Activated CD4-positive, alpha-beta T cell treated with anti-CD3 and anti-CD28 coated beads for 36 hours (primary cell): ENCODE measurements around the gene SPAG16. TPM values are rescaled to one million over a fixed set of nuclear protein-coding genes. Genes with fewer than 3 reads are reported as not detected.

ENCODE experiments used
- ATAC-seq: fragments of 200-7000 bp; cut with Tn5 transposase; one replicate; pipeline ENCODE4 v1.10.0; 2021; ENCODE audit warnings: mild to moderate bottlenecking, moderate library complexity
- CTCF ChIA-PET: fragments of 350-600 bp; sonication (Branson Sonifier 250); formaldehyde crosslinking; loops from one replicate; lab custom pipeline; 2021; ENCODE audit warnings: antibody characterized with exemption; lab: Charles Lee
- POLR2A ChIA-PET: fragments of 350-600 bp; sonication (Branson Sonifier 250); formaldehyde crosslinking; loops from one replicate; lab custom pipeline; 2021; ENCODE audit warnings: antibody characterized with exemption, inconsistent platforms; lab: Charles Lee
- DNase-seq: peaks from one replicate; pipeline ENCODE4 v3.0.0-alpha.2; 2020
- H3K27ac Mint-ChIP-seq: one replicate; pipeline ENCODE4 v1.8.0; 2021; ENCODE audit warnings: mixed read lengths
- H3K27me3 Mint-ChIP-seq: one replicate; pipeline ENCODE4 v1.8.0; 2021; ENCODE audit warnings: mixed read lengths
- H3K36me3 Mint-ChIP-seq: one replicate; pipeline ENCODE4 v1.8.0; 2021; ENCODE audit warnings: low read depth, mixed read lengths
- H3K4me1 Mint-ChIP-seq: one replicate; pipeline ENCODE4 v1.8.0; 2021; ENCODE audit warnings: mixed read lengths
- H3K4me3 Mint-ChIP-seq: one replicate; pipeline ENCODE4 v1.8.0; 2021; ENCODE audit warnings: mild to moderate bottlenecking, moderate library complexity, mixed read lengths
- H3K9me3 Mint-ChIP-seq: one replicate; pipeline ENCODE4 v1.8.0; 2021; ENCODE audit warnings: low read depth, mixed read lengths
- intact Hi-C, 2 experiments: fragments of 100-400 bp; cut with DNase I in 1 of 2; cut with micrococcal nuclease in 1 of 2; formaldehyde crosslinking; loops; one replicate each; pipeline versions ENCODE4 v1.14.2 to v1.15.1; 2022 to 2024; cut with DNase I, micrococcal nuclease
- total RNA-seq, 2 experiments: library from RNA; stranded (reverse); gene quantifications; one replicate each; pipeline ENCODE4 v1.2.3, GENCODE V29; 2021

SPAG16 gene
- total RNA-seq, 2 experiments from 2014 or later = 10.1 to 10.8 TPM

GRCh38 chr2:214135966-214136365 lies 851.7 kb downstream of the SPAG16 start:
- intact Hi-C loops = no loop called here
- H3K36me3 Mint-ChIP-seq = no peaks in the 10 kb centered on the region

GRCh38 chr2:214138779-214139178 lies 854.5 kb downstream of the SPAG16 start:
- ChIA-PET POLR2A (no interaction called here), CTCF (no interaction called here)
- Mint-ChIP-seq H3K4me1 (no peaks in the 10 kb centered on the region), H3K4me3 (no peak overlapping the region), H3K27me3 (no peaks in the 10 kb centered on the region), H3K9me3 (no peaks in the 10 kb centered on the region), H3K27ac (no peak overlapping the region), H3K36me3 (no peaks in the 10 kb centered on the region)
- intact Hi-C loops = no loop called here
- DNase-seq (no peak), ATAC-seq (no peak)

More at GRCh38 chr2:214135966-214136365, 851.7 kb downstream of the SPAG16 start:
- POLR2A ChIA-PET = no interaction called here
- CTCF ChIA-PET = no interaction called here
- Mint-ChIP-seq H3K27me3 (no peaks in the 10 kb centered on the region), H3K9me3 (peaks cover 2% of the 10 kb centered on the region), H3K4me3 (no peak overlapping the region), H3K4me1 (no peaks in the 10 kb centered on the region), H3K27ac (no peak overlapping the region)
- ATAC-seq = peak; percentile 60
- no peak for DNase-seq

- H3K27me3 Mint-ChIP-seq = no peaks in the 10 kb centered on the region
- no peaks in the 10 kb centered on the region for H3K36me3 Mint-ChIP-seq
- no peak overlapping the region for H3K4me3 Mint-ChIP-seq
- DNase-seq = no peak
- H3K27ac Mint-ChIP-seq = no peak overlapping the region
- H3K4me1 Mint-ChIP-seq = no peaks in the 10 kb centered on the region
- no peak for ATAC-seq
- ChIA-PET CTCF (no interaction called here), POLR2A (no interaction called here)
- intact Hi-C loops = no loop called here
- no peaks in the 10 kb centered on the region for H3K9me3 Mint-ChIP-seq
Measured at GRCh38 chr2:214139630-214140284, 855.5 kb downstream of the SPAG16 start.

- Mint-ChIP-seq H3K27ac (no peak overlapping the region), H3K4me3 (no peak overlapping the region), H3K9me3 (no peaks in the 10 kb centered on the region), H3K4me1 (no peaks in the 10 kb centered on the region), H3K27me3 (no peaks in the 10 kb centered on the region), H3K36me3 (no peaks in the 10 kb centered on the region)
- DNase-seq = no peak
- ChIA-PET CTCF (no interaction called here), POLR2A (no interaction called here)
- intact Hi-C loops = no loop called here
- ATAC-seq = no peak
Measured at GRCh38 chr2:214156971-214157370, 872.7 kb downstream of the SPAG16 start.

- H3K27me3 Mint-ChIP-seq = no peaks in the 10 kb centered on the region
- no peaks in the 10 kb centered on the region for H3K9me3 Mint-ChIP-seq
- H3K36me3 Mint-ChIP-seq = no peaks in the 10 kb centered on the region
- H3K4me1 Mint-ChIP-seq = no peaks in the 10 kb centered on the region
- no peak for DNase-seq
- ChIA-PET POLR2A (no interaction called here), CTCF (no interaction called here)
- no peak for ATAC-seq
- intact Hi-C loops = no loop called here
- H3K27ac Mint-ChIP-seq = no peak overlapping the region
- no peak overlapping the region for H3K4me3 Mint-ChIP-seq
Measured at GRCh38 chr2:214158851-214159250, 874.6 kb downstream of the SPAG16 start.

- H3K27me3 Mint-ChIP-seq = no peaks in the 10 kb centered on the region
- H3K36me3 Mint-ChIP-seq = no peaks in the 10 kb centered on the region
- no peak overlapping the region for H3K4me3 Mint-ChIP-seq
- ChIA-PET POLR2A (no interaction called here), CTCF (no interaction called here)
- H3K4me1 Mint-ChIP-seq = no peaks in the 10 kb centered on the region
- no peak overlapping the region for H3K27ac Mint-ChIP-seq
- H3K9me3 Mint-ChIP-seq = no peaks in the 10 kb centered on the region
- intact Hi-C loops = no loop called here
- DNase-seq = no peak
- no peak for ATAC-seq
Measured at GRCh38 chr2:214169281-214169680, 885.0 kb downstream of the SPAG16 start.

GRCh38 chr2:214169736-214170135 lies 885.5 kb downstream of the SPAG16 start:
- no peaks in the 10 kb centered on the region for H3K9me3 Mint-ChIP-seq

GRCh38 chr2:214174563-214174962 lies 890.3 kb downstream of the SPAG16 start:
- intact Hi-C loops = no loop called here
- CTCF ChIA-PET = no interaction called here
- Mint-ChIP-seq H3K4me3 (no peak overlapping the region), H3K36me3 (no peaks in the 10 kb centered on the region), H3K27ac (no peak overlapping the region), H3K27me3 (no peaks in the 10 kb centered on the region), H3K4me1 (no peaks in the 10 kb centered on the region), H3K9me3 (no peaks in the 10 kb centered on the region)
- no peak for DNase-seq
- POLR2A ChIA-PET = no interaction called here
- no peak for ATAC-seq

More at GRCh38 chr2:214169736-214170135, 885.5 kb downstream of the SPAG16 start:
- Mint-ChIP-seq H3K27me3 (no peaks in the 10 kb centered on the region), H3K4me3 (no peak overlapping the region), H3K27ac (no peak overlapping the region), H3K4me1 (no peaks in the 10 kb centered on the region), H3K36me3 (no peaks in the 10 kb centered on the region)
- ChIA-PET CTCF (no interaction called here), POLR2A (interaction anchor here (0.7 kb wide), 1 partner anchor 50 kb away, joined by 3 read pairs; no protein-coding TSS in a partner anchor)
- no peak for ATAC-seq
- intact Hi-C loops = no loop called here
- no peak for DNase-seq

- Mint-ChIP-seq H3K36me3 (no peaks in the 10 kb centered on the region), H3K9me3 (no peaks in the 10 kb centered on the region), H3K4me1 (no peaks in the 10 kb centered on the region), H3K27ac (no peak overlapping the region), H3K27me3 (no peaks in the 10 kb centered on the region), H3K4me3 (no peak overlapping the region)
- ATAC-seq = no peak
- no peak for DNase-seq
- intact Hi-C loops = no loop called here
- CTCF ChIA-PET = no interaction called here
- POLR2A ChIA-PET = no interaction called here
Measured at GRCh38 chr2:214180071-214180470, 895.8 kb downstream of the SPAG16 start.

GRCh38 chr2:214180686-214181085 lies 896.4 kb downstream of the SPAG16 start:
- CTCF ChIA-PET = no interaction called here
- no peaks in the 10 kb centered on the region for H3K9me3 Mint-ChIP-seq
- ATAC-seq = no peak
- no peak overlapping the region for H3K4me3 Mint-ChIP-seq
- intact Hi-C loops = no loop called here
- H3K27ac Mint-ChIP-seq = no peak overlapping the region
- no peak for DNase-seq
- no peaks in the 10 kb centered on the region for H3K4me1 Mint-ChIP-seq
- H3K36me3 Mint-ChIP-seq = no peaks in the 10 kb centered on the region
- POLR2A ChIA-PET = no interaction called here
- H3K27me3 Mint-ChIP-seq = no peaks in the 10 kb centered on the region

- DNase-seq (no peak), ATAC-seq (no peak)
- Mint-ChIP-seq H3K27me3 (no peaks in the 10 kb centered on the region), H3K36me3 (no peaks in the 10 kb centered on the region), H3K9me3 (no peaks in the 10 kb centered on the region), H3K4me1 (no peaks in the 10 kb centered on the region), H3K27ac (no peak overlapping the region), H3K4me3 (no peak overlapping the region)
- POLR2A ChIA-PET = no interaction called here
- intact Hi-C loops = no loop called here
- CTCF ChIA-PET = interaction anchor here (0.7 kb wide), 1 partner anchor 604 kb away, joined by 3 read pairs; no protein-coding TSS in a partner anchor
Measured at GRCh38 chr2:214184461-214184860, 900.2 kb downstream of the SPAG16 start.

GRCh38 chr2:214185546-214185945 lies 901.3 kb downstream of the SPAG16 start:
- ChIA-PET POLR2A (no interaction called here), CTCF (no interaction called here)

More at GRCh38 chr2:214185546-214185945, 901.3 kb downstream of the SPAG16 start:
- no peak for ATAC-seq
- H3K9me3 Mint-ChIP-seq = no peaks in the 10 kb centered on the region
- no peaks in the 10 kb centered on the region for H3K36me3 Mint-ChIP-seq
- DNase-seq = no peak
- H3K4me1 Mint-ChIP-seq = no peaks in the 10 kb centered on the region
- intact Hi-C loops = no loop called here
- H3K27me3 Mint-ChIP-seq = no peaks in the 10 kb centered on the region
- no peak overlapping the region for H3K4me3 Mint-ChIP-seq
- no peak overlapping the region for H3K27ac Mint-ChIP-seq
